Measurements from ENCODE around the gene AUNIP.

The AUNIP gene

GRCh38 chr1:25899792-25900191, 40.5 kb upstream of the AUNIP start:
- TF ChIP-seq CTCF (IDR thresholded peaks at IDR 0.05; ENCODE audit: unreplicated experiment in 3 of 3) = no peak
- Mint-ChIP-seq H3K36me3 (ENCODE audit: low read depth) (peaks cover 71% of the 10 kb centered on the region), H3K4me1 (peaks cover 60% of the 10 kb centered on the region), H3K27me3 (ENCODE audit: low read depth) (no peaks in the 10 kb centered on the region), H3K4me3 (no peak overlapping the region), H3K9me3 (no peaks in the 10 kb centered on the region), H3K27ac (peak overlapping the region in 1 of 3 experiments; percentile 50)

GRCh38 chr1:25898223-25899015, 39.2 kb upstream of the AUNIP start:
- peak overlapping the region in 1 of 3 experiments; percentile 21 for H3K4me3 Mint-ChIP-seq
- no peaks in the 10 kb centered on the region for H3K9me3 Mint-ChIP-seq
- peaks cover 60% of the 10 kb centered on the region for H3K36me3 Mint-ChIP-seq (ENCODE audit: low read depth)
- TF ChIP-seq CTCF (IDR thresholded peaks at IDR 0.05; ENCODE audit: unreplicated experiment in 3 of 3) = no peak
- H3K27ac Mint-ChIP-seq = peak overlapping the region; percentile 7 to 80 (median 67)
- H3K4me1 Mint-ChIP-seq = peaks cover 48% of the 10 kb centered on the region
- no peaks in the 10 kb centered on the region for H3K27me3 Mint-ChIP-seq (ENCODE audit: low read depth)

GRCh38 chr1:25897754-25898153, 38.5 kb upstream of the AUNIP start:
- Mint-ChIP-seq H3K27me3 (ENCODE audit: low read depth) (no peaks in the 10 kb centered on the region), H3K36me3 (ENCODE audit: low read depth) (peaks cover 54% of the 10 kb centered on the region), H3K4me1 (peaks cover 41% of the 10 kb centered on the region), H3K9me3 (no peaks in the 10 kb centered on the region), H3K27ac (peak overlapping the region; percentile 7 to 80 (median 67)), H3K4me3 (no peak overlapping the region)
- no peak for TF ChIP-seq CTCF (IDR thresholded peaks at IDR 0.05; ENCODE audit: unreplicated experiment in 3 of 3)

GRCh38 chr1:25896266-25896665, 37.0 kb upstream of the AUNIP start:
- peak overlapping the region; percentile 78 to 88 (median 87) for H3K27ac Mint-ChIP-seq
- H3K9me3 Mint-ChIP-seq = no peaks in the 10 kb centered on the region
- H3K4me3 Mint-ChIP-seq = no peak overlapping the region
- H3K27me3 Mint-ChIP-seq (ENCODE audit: low read depth) = no peaks in the 10 kb centered on the region
- H3K4me1 Mint-ChIP-seq = peaks cover 40% of the 10 kb centered on the region
- no peak for TF ChIP-seq CTCF (IDR thresholded peaks at IDR 0.05; ENCODE audit: unreplicated experiment in 3 of 3)
- peaks cover 43% of the 10 kb centered on the region for H3K36me3 Mint-ChIP-seq (ENCODE audit: low read depth)

GRCh38 chr1:25895365-25895990, 36.2 kb upstream of the AUNIP start:
- peak; percentile 97 to 98 (median 97) for TF ChIP-seq CTCF (IDR thresholded peaks at IDR 0.05; ENCODE audit: unreplicated experiment in 3 of 3)
- Mint-ChIP-seq H3K4me1 (peaks cover 38% of the 10 kb centered on the region), H3K36me3 (ENCODE audit: low read depth) (peaks cover 35% of the 10 kb centered on the region), H3K9me3 (no peaks in the 10 kb centered on the region), H3K27ac (peak overlapping the region; percentile 78 to 88 (median 87)), H3K4me3 (no peak overlapping the region), H3K27me3 (ENCODE audit: low read depth) (no peaks in the 10 kb centered on the region)

Data from nephron (organoid).